Left ventricle myocardium inferior (tissue), 1 donor: ENCODE data around the gene HAPLN2. TPM values are rescaled to one million over a fixed set of nuclear protein-coding genes. Genes with fewer than 3 reads are reported as not detected.
"Not testable (repeated sequence)": the region's sequence is repeated elsewhere in the genome, so short reads cannot be mapped to it uniquely, and the experiment has no call there.

Experiments used
- DNase-seq: peaks from one replicate; pipeline ENCODE4 v3.0.0-alpha.2; 2020
- H3K27ac ChIP-seq: fragments of 200-600 bp; replicated peaks from 2 replicates; pipeline ENCODE4 v1.8.0; 2021
- H3K27me3 ChIP-seq: fragments of 200-600 bp; 2 replicates; pipeline ENCODE4 v1.8.0; 2021; ENCODE audit warnings: low read depth
- H3K36me3 ChIP-seq: fragments of 200-600 bp; 2 replicates; pipeline ENCODE4 v1.8.0; 2021
- H3K4me1 ChIP-seq: fragments of 200-600 bp; 2 replicates; pipeline ENCODE4 v1.8.0; 2021
- H3K4me3 ChIP-seq: fragments of 200-600 bp; 2 replicates; pipeline ENCODE4 v1.8.0; 2021; ENCODE audit warnings: mild to moderate bottlenecking, moderate library complexity
- H3K9me3 ChIP-seq: fragments of 200-600 bp; replicated peaks from 2 replicates; pipeline ENCODE4 v1.8.0; 2021
- CTCF ChIP-seq: fragments of 200-600 bp; IDR thresholded peaks from 2 replicates; pipeline ENCODE4 v1.8.0; 2021; ENCODE audit warnings: antibody characterized with exemption, mild to moderate bottlenecking, borderline replicate concordance
- intact Hi-C: fragments of 100-400 bp; cut with micrococcal nuclease; formaldehyde crosslinking; loops from one replicate; pipeline ENCODE4 v1.11.0; 2022
- total RNA-seq: library from RNA; stranded (reverse); fragmentation: NEBNext Ultra II Directional; extraction: Animal tissue kit (Norgen Biotek cat#: 25700); gene quantifications from one replicate; pipeline ENCODE4 v1.2.1, GENCODE V29; 2021
- donor health status: DM: no; HTN: yes; CAD: no; lungs with severe emphysema.

Gene HAPLN2
- total RNA-seq, 1 donor from 2014 or later: 1.2 TPM

GRCh38 chr1:156602557-156602993 is 16.6 kb upstream of the HAPLN2 start:
- intact Hi-C loops: loop anchor here (10.0 kb wide), 1 partner anchor 148 kb away; no protein-coding TSS in a partner anchor
- H3K4me1 ChIP-seq: peaks cover 30% of the 10 kb centered on the region
- no peak overlapping the region for H3K4me3 ChIP-seq
- TF ChIP-seq CTCF: peak; percentile 31
- no peak for DNase-seq
- H3K9me3 ChIP-seq: no peaks in the 10 kb centered on the region
- H3K27ac ChIP-seq: no peak overlapping the region
- no peaks in the 10 kb centered on the region for H3K27me3 ChIP-seq
- peaks cover 10% of the 10 kb centered on the region for H3K36me3 ChIP-seq

GRCh38 chr1:156607344-156607743 is 11.9 kb upstream of the HAPLN2 start:
- intact Hi-C loops: loop anchor here (10.0 kb wide), 1 partner anchor 153 kb away; no protein-coding TSS in a partner anchor
- not testable (repeated sequence) for H3K27ac ChIP-seq, H3K4me3 ChIP-seq, H3K9me3 ChIP-seq, DNase-seq, H3K27me3 ChIP-seq, H3K36me3 ChIP-seq
- peaks cover 15% of the 10 kb centered on the region for H3K4me1 ChIP-seq

DNA sequence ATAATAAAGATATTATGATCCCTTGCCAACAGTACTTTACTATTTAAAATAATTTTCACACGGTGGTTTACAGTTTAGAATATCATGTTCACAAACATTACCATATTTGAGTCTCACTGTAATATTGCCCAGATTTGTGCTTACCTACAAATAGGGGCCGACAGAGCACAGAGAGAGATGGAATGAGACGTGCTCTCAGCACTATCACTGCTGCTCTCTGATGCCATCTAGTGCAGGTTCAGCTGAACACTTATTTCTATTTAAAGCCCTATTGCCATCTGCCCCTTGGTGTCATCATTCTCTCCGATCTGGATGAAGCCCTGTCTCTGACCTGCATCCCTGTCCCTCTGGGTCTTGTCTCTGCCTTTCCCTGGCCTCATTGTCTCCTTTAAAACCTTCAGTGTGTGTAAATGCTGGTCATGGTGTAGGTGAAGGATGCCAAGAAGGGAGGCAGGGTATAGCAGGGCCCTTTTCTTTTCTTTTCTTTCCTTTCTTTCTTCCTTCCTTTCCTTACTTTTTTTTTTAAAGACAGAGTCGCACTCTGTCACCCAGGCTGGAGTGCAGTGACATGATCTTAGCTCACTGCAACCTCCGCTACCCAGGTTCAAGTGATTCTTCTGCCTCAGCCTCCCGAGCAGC is 11.1 kb upstream of the HAPLN2 start:
- Histone ChIP-seq H3K9me3 (no peaks in the 10 kb centered on the region), H3K36me3 (no peaks in the 10 kb centered on the region), H3K4me3 (no peak overlapping the region), H3K27ac (no peak overlapping the region), H3K4me1 (peaks cover 9% of the 10 kb centered on the region), H3K27me3 (peaks cover 7% of the 10 kb centered on the region)
- intact Hi-C loops: loop anchor here (10.0 kb wide), 1 partner anchor 153 kb away; no protein-coding TSS in a partner anchor
- DNase-seq: no peak
- peak; percentile 88 for TF ChIP-seq CTCF

GRCh38 chr1:156608981-156609380 is 10.2 kb upstream of the HAPLN2 start:
- no peak overlapping the region for H3K4me3 ChIP-seq
- H3K4me1 ChIP-seq: peaks cover 9% of the 10 kb centered on the region
- peak; percentile 40 for TF ChIP-seq CTCF
- DNase-seq: no peak
- intact Hi-C loops: loop anchor here (10.0 kb wide), 1 partner anchor 154 kb away; no protein-coding TSS in a partner anchor
- peaks cover 7% of the 10 kb centered on the region for H3K27me3 ChIP-seq
- no peaks in the 10 kb centered on the region for H3K36me3 ChIP-seq
- H3K9me3 ChIP-seq: no peaks in the 10 kb centered on the region
- no peak overlapping the region for H3K27ac ChIP-seq

GRCh38 chr1:156610072-156610471 is 9.1 kb upstream of the HAPLN2 start:
- DNase-seq, H3K36me3 ChIP-seq, H3K4me3 ChIP-seq, H3K9me3 ChIP-seq, H3K27ac ChIP-seq, H3K27me3 ChIP-seq, intact Hi-C loops: not testable (repeated sequence)
- H3K4me1 ChIP-seq: peaks cover 17% of the 10 kb centered on the region

DNA sequence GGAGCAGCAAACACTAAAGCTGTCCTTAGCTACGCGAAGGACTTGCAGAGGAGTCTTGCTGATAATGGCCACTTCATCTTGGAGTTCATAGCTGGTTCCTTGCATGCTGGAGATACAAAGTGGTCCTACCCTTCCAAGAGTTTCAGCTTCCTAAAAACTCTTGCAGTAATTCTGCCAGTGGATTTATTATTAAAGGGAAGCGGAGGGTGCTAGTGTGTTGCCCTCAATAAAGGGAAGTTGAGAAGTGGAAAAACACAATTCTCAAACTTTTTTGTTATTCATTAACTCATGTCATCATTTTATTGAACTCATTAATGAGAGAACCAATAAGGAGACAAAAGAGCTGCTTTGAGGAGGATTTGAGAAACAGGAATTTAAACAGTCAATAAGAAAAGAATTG is 6.5 kb upstream of the HAPLN2 start:
- no peaks in the 10 kb centered on the region for H3K36me3 ChIP-seq
- no peak for TF ChIP-seq CTCF
- H3K9me3 ChIP-seq: no peaks in the 10 kb centered on the region
- no peak overlapping the region for H3K27ac ChIP-seq
- peaks cover 37% of the 10 kb centered on the region for H3K4me1 ChIP-seq
- H3K4me3 ChIP-seq: no peak overlapping the region
- H3K27me3 ChIP-seq: peaks cover 7% of the 10 kb centered on the region
- no peak for DNase-seq
- intact Hi-C loops: no loop called here
